HepG2 (cell line): Measurements from ENCODE around the gene TMEM97. TPM values are rescaled to one million over a fixed set of nuclear protein-coding genes. Genes with fewer than 3 reads are reported as not detected.
A peak's percentile ranks its signal among the peaks of the same experiment; 100 is the strongest.

Experiments used
- CHCHD3 ChIP-seq: sonication (generic); formaldehyde crosslinking; IDR thresholded peaks from 2 replicates; pipeline ENCODE4 v1.8.0; 2022; ENCODE audit warnings: mild to moderate bottlenecking, missing genetic modification reagents, moderate library complexity
- ELF4 ChIP-seq: sonication (generic); formaldehyde crosslinking; IDR thresholded peaks from 2 replicates; pipeline ENCODE4 v1.5.0; 2020; ENCODE audit warnings: missing genetic modification reagents, mild to moderate bottlenecking, moderate library complexity, borderline replicate concordance
- ETV5 ChIP-seq: IDR thresholded peaks from 2 replicates; pipeline ENCODE4 v1.6.1; 2018; ENCODE audit warnings: missing biosample characterization, missing genetic modification reagents, inconsistent platforms, borderline replicate concordance
- KDM5A ChIP-seq: fragments of 200-600 bp; sonication (generic); IDR thresholded peaks from 2 replicates; pipeline ENCODE4 v1.7.0; 2018; ENCODE audit warnings: antibody characterized with exemption, mild to moderate bottlenecking, low read length, borderline replicate concordance
- MTF2 ChIP-seq: sonication (generic); formaldehyde crosslinking; IDR thresholded peaks from 2 replicates; pipeline ENCODE4 v1.5.0; 2020; ENCODE audit warnings: missing genetic modification reagents, borderline replicate concordance
- MXI1 ChIP-seq: IDR thresholded peaks from 3 replicates; pipeline ENCODE4 v1.6.1; 2012; ENCODE audit warnings: low read depth, low read length, inconsistent platforms, borderline replicate concordance
- NFE2 ChIP-seq: sonication (generic); formaldehyde crosslinking; IDR thresholded peaks from 2 replicates; pipeline ENCODE4 v1.4.0; 2020; ENCODE audit warnings: missing genetic modification reagents
- NFIC ChIP-seq: IDR thresholded peaks from 2 replicates; pipeline ENCODE4 v1.6.1; 2012; ENCODE audit warnings: mild to moderate bottlenecking, low read length, inconsistent platforms
- NFRKB ChIP-seq: fragments of 450-650 bp; IDR thresholded peaks from 2 replicates; pipeline ENCODE4 v1.6.1; 2017
- NFYC ChIP-seq: IDR thresholded peaks from 2 replicates; pipeline ENCODE4 v1.6.1; 2016; ENCODE audit warnings: missing genetic modification reagents, missing compliant biosample characterization
- RCOR2 ChIP-seq: IDR thresholded peaks from 2 replicates; pipeline ENCODE4 v1.6.1; 2016; ENCODE audit warnings: missing biosample characterization, missing genetic modification reagents
- RELA ChIP-seq: sonication (generic); formaldehyde crosslinking; IDR thresholded peaks from 2 replicates; pipeline ENCODE4 v1.4.0; 2020; ENCODE audit warnings: missing genetic modification reagents
- REPIN1 ChIP-seq: sonication (generic); formaldehyde crosslinking; IDR thresholded peaks from 2 replicates; pipeline ENCODE4 v1.8.0; 2022; ENCODE audit warnings: missing genetic modification reagents, low read depth, mild to moderate bottlenecking, borderline replicate concordance
- RFX1 ChIP-seq: fragments of 450-650 bp; IDR thresholded peaks from 2 replicates; pipeline ENCODE4 v1.6.1; 2017
- RFX3 ChIP-seq: IDR thresholded peaks from 2 replicates; pipeline ENCODE4 v1.6.1; 2016; ENCODE audit warnings: missing biosample characterization, missing genetic modification reagents
- RXRB ChIP-seq: IDR thresholded peaks from 2 replicates; pipeline ENCODE4 v1.6.1; 2016; ENCODE audit warnings: borderline replicate concordance, missing genetic modification reagents, missing compliant biosample characterization
- SMAD1 ChIP-seq: sonication (generic); formaldehyde crosslinking; IDR thresholded peaks from 2 replicates; pipeline ENCODE4 v1.4.0; 2020; ENCODE audit warnings: missing genetic modification reagents, low read depth, mild to moderate bottlenecking, borderline replicate concordance
- SP5 ChIP-seq: IDR thresholded peaks from 2 replicates; pipeline ENCODE4 v1.6.1; 2016; ENCODE audit warnings: low read depth, borderline replicate concordance
- ZNF3 ChIP-seq: IDR thresholded peaks from 2 replicates; pipeline ENCODE4 v1.7.0; 2017; ENCODE audit warnings: inconsistent platforms
- ZNF335 ChIP-seq: sonication (generic); formaldehyde crosslinking; IDR thresholded peaks from 2 replicates; pipeline ENCODE4 v1.4.0; 2020; ENCODE audit warnings: missing genetic modification reagents
- ZNF34 ChIP-seq: sonication (generic); formaldehyde crosslinking; IDR thresholded peaks from 2 replicates; pipeline ENCODE4 v1.4.0; 2020; ENCODE audit warnings: mild to moderate bottlenecking, missing genetic modification reagents, borderline replicate concordance
- ZNF7 ChIP-seq: IDR thresholded peaks from 2 replicates; pipeline ENCODE4 v1.6.1; 2016; ENCODE audit warnings: missing biosample characterization, missing genetic modification reagents
- ZNF841 ChIP-seq: sonication (generic); formaldehyde crosslinking; IDR thresholded peaks from 2 replicates; pipeline ENCODE4 v1.8.1; 2023; ENCODE audit warnings: missing genetic modification reagents, borderline replicate concordance
- ZSCAN12 ChIP-seq: sonication (generic); formaldehyde crosslinking; IDR thresholded peaks from 2 replicates; pipeline ENCODE4 v1.9.0; 2021; ENCODE audit warnings: mild to moderate bottlenecking, missing genetic modification reagents
- polyA plus RNA-seq, 8 experiments: library from polyadenylated mRNA; depleted of rRNA in 3 of 8; stranded (reverse) in 7 of 8; unstranded in 1 of 8; fragments of >200 nt; fragmentation: Illumina TruSeq in 4 of 8; extraction: Trizol in 4 of 8; gene quantifications; 2 replicates each; pipeline versions ENCODE4 v1.2.1 to v1.2.3, GENCODE V29; 2011 to 2016; ENCODE audit warnings: low read depth in 4 of 8, missing spikeins in 1 of 8, mixed read lengths in 1 of 8; ENCODE audit not compliant: insufficient read depth in 1 of 8
- total RNA-seq, 5 experiments: library from RNA; depleted of rRNA; stranded (reverse); fragments of >200 nt; fragmentation: Illumina TruSeq; extraction: Trizol; gene quantifications; 2 replicates each; pipeline ENCODE4 v1.2.3, GENCODE V29; 2016; ENCODE audit warnings: low read depth in 1 of 5
- TF ChIP-seq, protein P1 (sequence below): sonication (generic); formaldehyde crosslinking; IDR thresholded peaks from 2 replicates; pipeline ENCODE4 v1.5.1; 2020; ENCODE audit warnings: mild to moderate bottlenecking, missing genetic modification reagents, moderate library complexity
- TF ChIP-seq, protein P2 (sequence below): sonication (generic); formaldehyde crosslinking; IDR thresholded peaks from 2 replicates; pipeline ENCODE4 v1.9.0; 2021; ENCODE audit warnings: missing genetic modification reagents, mild to moderate bottlenecking, borderline replicate concordance
- TF ChIP-seq, protein P3 (sequence below): sonication (generic); IDR thresholded peaks from 2 replicates; pipeline ENCODE4 v1.6.1; 2016; ENCODE audit warnings: low read depth, borderline replicate concordance
- TF ChIP-seq, protein P4 (sequence below): sonication (generic); formaldehyde crosslinking; IDR thresholded peaks from 2 replicates; pipeline ENCODE4 v1.4.0; 2020; ENCODE audit warnings: missing genetic modification reagents, low read depth, mild to moderate bottlenecking, borderline replicate concordance

The TMEM97 gene
- total and polyA plus RNA-seq, 2 of the 13 experiments (the other 11 are each of a cell fraction or from before 2014, with no cell fraction given), result 69.6 to 137 TPM

DNA sequence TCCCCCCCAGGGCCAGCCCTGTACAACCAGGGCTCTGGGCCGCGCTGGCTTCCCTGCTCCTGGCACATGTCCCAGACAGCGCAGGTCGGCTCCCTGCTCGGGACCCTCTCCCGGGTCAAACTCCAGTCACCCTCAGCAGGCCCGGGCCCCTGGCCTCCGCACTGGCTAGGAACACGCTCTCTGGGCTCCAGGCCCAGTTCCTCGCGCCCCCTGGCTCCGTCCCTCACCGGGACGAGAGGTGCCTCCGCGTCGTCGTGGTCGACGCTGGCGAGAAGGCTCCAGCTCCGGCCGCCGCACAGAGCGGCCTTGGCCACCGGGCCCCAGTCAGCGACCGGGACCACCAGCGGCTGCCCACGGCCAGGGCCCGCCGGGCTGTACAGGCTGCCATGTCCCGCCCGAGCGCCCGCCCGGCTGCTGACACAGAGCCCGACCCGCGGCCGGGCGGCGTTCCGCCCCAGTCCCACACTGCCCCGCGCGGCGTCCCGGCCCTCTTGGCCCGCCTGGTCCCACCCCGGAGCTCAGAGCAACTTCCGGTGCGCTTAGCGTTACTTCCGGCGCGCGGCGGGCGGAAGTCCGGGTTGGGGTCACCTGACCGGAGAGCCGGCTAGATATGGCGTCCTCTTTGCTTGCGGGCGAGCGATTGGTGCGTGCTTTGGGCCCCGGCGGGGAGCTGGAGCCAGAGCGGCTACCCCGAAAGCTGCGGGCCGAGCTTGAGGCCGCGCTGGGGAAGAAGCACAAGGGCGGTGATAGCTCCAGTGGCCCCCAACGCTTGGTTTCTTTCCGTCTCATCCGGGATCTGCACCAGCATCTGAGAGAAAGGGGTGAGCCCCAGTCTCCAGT is 38.3 kb downstream of the TMEM97 start, which contains the start of gene POLDIP2 (continued):
- TF ChIP-seq NFIC (peak; percentile 46; the same call in 1 of the 2 replicates), SP5 (CRISPR knock-in tag) (no peak), NFE2 (no peak), ETV5 (CRISPR knock-in tag) (peak; percentile 90), RELA (CRISPR knock-in tag) (no peak; the same call in 1 of the 2 replicates), NFYC (CRISPR knock-in tag) (peak; percentile 21), RXRB (CRISPR knock-in tag) (peak; percentile 65; the same call in 1 of the 2 replicates), ZNF3 (no peak), RFX3 (0 out of 2 replicates have a peak, but pooled peaks have one; percentile 16), ZNF335 (CRISPR knock-in tag) (peak; percentile 41; the same call in 1 of the 2 replicates), ZNF841 (CRISPR knock-in tag) (no peak), ELF4 (CRISPR knock-in tag) (peak; percentile 65; the same call in 1 of the 2 replicates), MXI1 (peak; percentile 81; the same call in 2 of the 3 replicates), KDM5A (peak; percentile 98), MTF2 (CRISPR knock-in tag) (no peak), REPIN1 (CRISPR knock-in tag) (peak; percentile 96), SMAD1 (CRISPR knock-in tag) (0 out of 2 replicates have a peak, but pooled peaks have one; percentile 54), CHCHD3 (CRISPR knock-in tag) (peak; percentile 50; the same call in 1 of the 2 replicates), RCOR2 (CRISPR knock-in tag) (no peak), NFRKB (no peak), RFX1 (no peak), ZSCAN12 (CRISPR knock-in tag) (no peak), ZNF7 (no peak), ZNF34 (0 out of 2 replicates have a peak, but pooled peaks have one; percentile 28)
- TF ChIP-seq, protein P1, sequence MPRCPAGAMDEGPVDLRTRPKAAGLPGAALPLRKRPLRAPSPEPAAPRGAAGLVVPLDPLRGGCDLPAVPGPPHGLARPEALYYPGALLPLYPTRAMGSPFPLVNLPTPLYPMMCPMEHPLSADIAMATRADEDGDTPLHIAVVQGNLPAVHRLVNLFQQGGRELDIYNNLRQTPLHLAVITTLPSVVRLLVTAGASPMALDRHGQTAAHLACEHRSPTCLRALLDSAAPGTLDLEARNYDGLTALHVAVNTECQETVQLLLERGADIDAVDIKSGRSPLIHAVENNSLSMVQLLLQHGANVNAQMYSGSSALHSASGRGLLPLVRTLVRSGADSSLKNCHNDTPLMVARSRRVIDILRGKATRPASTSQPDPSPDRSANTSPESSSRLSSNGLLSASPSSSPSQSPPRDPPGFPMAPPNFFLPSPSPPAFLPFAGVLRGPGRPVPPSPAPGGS, result no peak; the same call in 1 of the 2 replicates
- TF ChIP-seq, protein P2, sequence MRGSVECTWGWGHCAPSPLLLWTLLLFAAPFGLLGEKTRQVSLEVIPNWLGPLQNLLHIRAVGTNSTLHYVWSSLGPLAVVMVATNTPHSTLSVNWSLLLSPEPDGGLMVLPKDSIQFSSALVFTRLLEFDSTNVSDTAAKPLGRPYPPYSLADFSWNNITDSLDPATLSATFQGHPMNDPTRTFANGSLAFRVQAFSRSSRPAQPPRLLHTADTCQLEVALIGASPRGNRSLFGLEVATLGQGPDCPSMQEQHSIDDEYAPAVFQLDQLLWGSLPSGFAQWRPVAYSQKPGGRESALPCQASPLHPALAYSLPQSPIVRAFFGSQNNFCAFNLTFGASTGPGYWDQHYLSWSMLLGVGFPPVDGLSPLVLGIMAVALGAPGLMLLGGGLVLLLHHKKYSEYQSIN (CRISPR knock-in tag), result no peak
- TF ChIP-seq, protein P3, sequence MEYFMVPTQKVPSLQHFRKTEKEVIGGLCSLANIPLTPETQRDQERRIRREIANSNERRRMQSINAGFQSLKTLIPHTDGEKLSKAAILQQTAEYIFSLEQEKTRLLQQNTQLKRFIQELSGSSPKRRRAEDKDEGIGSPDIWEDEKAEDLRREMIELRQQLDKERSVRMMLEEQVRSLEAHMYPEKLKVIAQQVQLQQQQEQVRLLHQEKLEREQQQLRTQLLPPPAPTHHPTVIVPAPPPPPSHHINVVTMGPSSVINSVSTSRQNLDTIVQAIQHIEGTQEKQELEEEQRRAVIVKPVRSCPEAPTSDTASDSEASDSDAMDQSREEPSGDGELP, result peak; percentile 51; the same call in 1 of the 2 replicates
- TF ChIP-seq, protein P4, sequence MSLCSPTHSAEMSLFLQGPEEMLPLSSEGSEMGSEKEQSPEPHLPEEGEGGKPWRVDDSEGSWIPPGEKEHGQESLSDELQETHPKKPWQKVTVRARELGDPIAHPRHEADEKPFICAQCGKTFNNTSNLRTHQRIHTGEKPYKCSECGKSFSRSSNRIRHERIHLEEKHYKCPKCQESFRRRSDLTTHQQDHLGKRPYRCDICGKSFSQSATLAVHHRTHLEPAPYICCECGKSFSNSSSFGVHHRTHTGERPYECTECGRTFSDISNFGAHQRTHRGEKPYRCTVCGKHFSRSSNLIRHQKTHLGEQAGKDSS (CRISPR knock-in tag), result peak; percentile 42
